HepG2 (cell line): ENCODE results near the gene SMAD6. TPM values are rescaled to one million over a fixed set of nuclear protein-coding genes. Genes with fewer than 3 reads are reported as not detected.

Source experiments
- ATAC-seq: fragments of 200-7000 bp; cut with Tn5 transposase; 3 replicates; pipeline ENCODE4 v1.9.1; 2020; ENCODE audit warnings: mild to moderate bottlenecking, moderate library complexity
- BruUV-seq: library from RNA; stranded (reverse); fragments of 400-500 nt; replicated peaks from 2 replicates; lab custom pipeline; 2021; lab: Mats Ljungman, UMichigan
- CTCF ChIA-PET: fragments of 300-600 bp; formaldehyde crosslinking; extraction: SDS; loops from one replicate; lab custom pipeline; 2021; ENCODE audit warnings: low total read pairs, inconsistent platforms, low intra/inter-chr PET ratio; lab: Yijun Ruan, JAX
- POLR2A ChIA-PET: fragments of 350-600 bp; sonication (Branson Sonifier 250); formaldehyde crosslinking; loops from one replicate; lab custom pipeline; 2020; ENCODE audit warnings: antibody characterized with exemption, inconsistent platforms; lab: Yijun Ruan, JAX
- DNase-seq: peaks from one replicate; pipeline ENCODE4 v3.0.0-alpha.2; 2015; ENCODE audit warnings: low spot score
- FAIRE-seq: peaks from 3 replicates; lab custom pipeline; 2011; peaks lifted over from hg19 to GRCh38; lab: Jason Lieb, UNC
- H2AFZ ChIP-seq: one replicate; pipeline ENCODE4 v1.6.1; 2011; ENCODE audit warnings: low read length, inconsistent platforms
- H3K27ac ChIP-seq: fragments of 300-600 bp; 3 replicates; pipeline ENCODE4 v1.8.0; 2011; ENCODE audit warnings: mixed run types, mild to moderate bottlenecking, mixed read lengths, low read length, inconsistent platforms; ENCODE audit not compliant: insufficient read depth; ENCODE audit errors: extremely low read length
- H3K27me3 ChIP-seq, 2 experiments: fragments of 200-600 bp in 1 of 2; 2 replicates in 1 of 2; 3 replicates in 1 of 2; pipeline versions ENCODE4 v1.6.0 to v1.8.0; 2011; ENCODE audit warnings: low read length in 2 of 2, mild to moderate bottlenecking in 2 of 2, moderate library complexity in 2 of 2, inconsistent platforms in 1 of 2; ENCODE audit not compliant: insufficient read depth in 2 of 2, control insufficient read depth in 1 of 2
- H3K36me3 ChIP-seq, 2 experiments: fragments of 200-600 bp in 1 of 2; replicated peaks in 1 of 2; 2 replicates in 1 of 2; 3 replicates in 1 of 2; pipeline versions ENCODE4 v1.5.1 to v1.8.0; 2011; ENCODE audit warnings: low read length in 2 of 2, inconsistent platforms in 1 of 2; ENCODE audit not compliant: insufficient read depth in 2 of 2, control insufficient read depth in 1 of 2
- H3K4me1 ChIP-seq: 2 replicates; pipeline ENCODE4 v1.5.1; 2012; ENCODE audit warnings: low read length, inconsistent platforms; ENCODE audit not compliant: insufficient read depth
- H3K4me2 ChIP-seq: 2 replicates; pipeline ENCODE4 v1.6.0; 2011; ENCODE audit warnings: low read depth, low read length, inconsistent platforms
- H3K4me3 ChIP-seq, 3 experiments: fragments of 200-600 bp in 1 of 3; sonication (generic), shearing (Covaris generic) in 1 of 3; replicated peaks in 1 of 3; 2 replicates each; pipeline ENCODE4 v1.5.1; 2011 to 2016; ENCODE audit warnings: low read length in 3 of 3, inconsistent platforms in 2 of 3, low read depth in 2 of 3, mild to moderate bottlenecking in 2 of 3, control low read depth in 1 of 3, mixed read lengths in 1 of 3; ENCODE audit not compliant: insufficient read depth in 1 of 3
- H3K79me2 ChIP-seq: one replicate; pipeline ENCODE4 v1.6.1; 2011; ENCODE audit warnings: low read length, inconsistent platforms; ENCODE audit not compliant: insufficient read depth
- H3K9ac ChIP-seq: 2 replicates; pipeline ENCODE4 v1.6.0; 2011; ENCODE audit warnings: mild to moderate bottlenecking, low read depth, low read length, inconsistent platforms; ENCODE audit not compliant: insufficient read depth
- H3K9me3 ChIP-seq: 2 replicates; pipeline ENCODE4 v1.5.1; 2012; ENCODE audit warnings: mild to moderate bottlenecking, low read length
- H4K20me1 ChIP-seq: 2 replicates; pipeline ENCODE4 v1.6.0; 2011; ENCODE audit warnings: inconsistent platforms, mild to moderate bottlenecking, low read length, moderate library complexity; ENCODE audit not compliant: insufficient read depth
- AKAP8 ChIP-seq: sonication (generic); formaldehyde crosslinking; IDR thresholded peaks from 2 replicates; pipeline ENCODE4 v1.5.1; 2020; ENCODE audit warnings: mild to moderate bottlenecking, missing genetic modification reagents
- ELF3 ChIP-seq: IDR thresholded peaks from 2 replicates; pipeline ENCODE4 v1.6.1; 2016; ENCODE audit warnings: missing genetic modification reagents, missing compliant biosample characterization
- HOXA3 ChIP-seq: sonication (generic); formaldehyde crosslinking; IDR thresholded peaks from 2 replicates; pipeline ENCODE4 v1.5.0; 2020; ENCODE audit warnings: missing genetic modification reagents
- KLF12 ChIP-seq: sonication (generic); formaldehyde crosslinking; IDR thresholded peaks from 2 replicates; pipeline ENCODE4 v1.4.0; 2020; ENCODE audit warnings: missing genetic modification reagents, borderline replicate concordance
- MIER3 ChIP-seq: IDR thresholded peaks from 2 replicates; pipeline ENCODE4 v1.6.1; 2016; ENCODE audit warnings: missing compliant biosample characterization, borderline replicate concordance
- PHF5A ChIP-seq: IDR thresholded peaks from one replicate; pipeline ENCODE4 v1.6.1; 2018; ENCODE audit warnings: low read depth, missing genetic modification reagents; ENCODE audit not compliant: unreplicated experiment
- SMC3 ChIP-seq: IDR thresholded peaks from 2 replicates; pipeline ENCODE4 v1.6.1; 2011; ENCODE audit warnings: low read length, improper control_type of control experiment
- TERF1 ChIP-seq: sonication (generic); formaldehyde crosslinking; IDR thresholded peaks from 2 replicates; pipeline ENCODE4 v1.8.0; 2022; ENCODE audit warnings: mild to moderate bottlenecking, missing genetic modification reagents, moderate library complexity
- ZBTB33 ChIP-seq: sonication (generic); formaldehyde crosslinking; IDR thresholded peaks from 2 replicates; pipeline ENCODE4 v1.4.0; 2020; ENCODE audit warnings: missing genetic modification reagents
- ZKSCAN8 ChIP-seq: IDR thresholded peaks from 2 replicates; pipeline ENCODE4 v1.6.1; 2016; ENCODE audit warnings: borderline replicate concordance, missing genetic modification reagents, missing compliant biosample characterization
- ZNF577 ChIP-seq: sonication (generic); formaldehyde crosslinking; IDR thresholded peaks from 2 replicates; pipeline ENCODE4 v1.4.0; 2020; ENCODE audit warnings: mild to moderate bottlenecking, low read depth, missing genetic modification reagents, borderline replicate concordance
- ZNF619 ChIP-seq: sonication (generic); formaldehyde crosslinking; IDR thresholded peaks from 2 replicates; pipeline ENCODE4 v1.4.0; 2020; ENCODE audit warnings: mild to moderate bottlenecking, missing genetic modification reagents
- ZNF644 ChIP-seq: IDR thresholded peaks from 2 replicates; pipeline ENCODE4 v1.6.1; 2016; ENCODE audit warnings: low read depth
- ZNF777 ChIP-seq: sonication (generic); formaldehyde crosslinking; IDR thresholded peaks from 2 replicates; pipeline ENCODE4 v1.4.0; 2020; ENCODE audit warnings: missing genetic modification reagents
- ZNF792 ChIP-seq: IDR thresholded peaks from 2 replicates; pipeline ENCODE4 v1.6.1; 2016
- WGBS: methylation state at CpG from one replicate; pipeline ENCODE4 v1.1.6; 2017; ENCODE audit warnings: low lambda C conversion rate; 5-methylcytosine and 5-hydroxymethylcytosine counted together
- in situ Hi-C: cut with HindIII; loops from 2 replicates; pipeline ENCODE4 v1.10.0; 2017; ENCODE audit warnings: low pct_unique_long_range_greater_than_20kb; ENCODE audit not compliant: extremely low pct_ligation_motif_present
- intact Hi-C: fragments of 100-400 bp; cut with micrococcal nuclease; formaldehyde crosslinking; loops from one replicate; pipeline ENCODE4 v1.10.0; 2022; ENCODE audit not compliant: unreplicated experiment
- polyA plus RNA-seq, 8 experiments: library from polyadenylated mRNA; depleted of rRNA in 3 of 8; stranded (reverse) in 7 of 8; unstranded in 1 of 8; fragments of >200 nt; fragmentation: Illumina TruSeq in 4 of 8; extraction: Trizol in 4 of 8; gene quantifications; 2 replicates each; pipeline versions ENCODE4 v1.2.1 to v1.2.3, GENCODE V29; 2011 to 2016; ENCODE audit warnings: low read depth in 4 of 8, missing spikeins in 1 of 8, mixed read lengths in 1 of 8; ENCODE audit not compliant: insufficient read depth in 1 of 8
- total RNA-seq, 5 experiments: library from RNA; depleted of rRNA; stranded (reverse); fragments of >200 nt; fragmentation: Illumina TruSeq; extraction: Trizol; gene quantifications; 2 replicates each; pipeline ENCODE4 v1.2.3, GENCODE V29; 2016; ENCODE audit warnings: low read depth in 1 of 5
- TF ChIP-seq, protein P1 (sequence below): sonication (generic); formaldehyde crosslinking; IDR thresholded peaks from 2 replicates; pipeline ENCODE4 v1.4.0; 2020; ENCODE audit warnings: missing genetic modification reagents
- TF ChIP-seq, protein P2 (sequence below): IDR thresholded peaks from 2 replicates; pipeline ENCODE4 v1.6.1; 2012; ENCODE audit warnings: inconsistent platforms

The SMAD6 gene
- total and polyA plus RNA-seq, 2 of the 13 experiments (the other 11 are each of a cell fraction or from before 2014, with no cell fraction given), result 3.3 to 4.4 TPM

DNA sequence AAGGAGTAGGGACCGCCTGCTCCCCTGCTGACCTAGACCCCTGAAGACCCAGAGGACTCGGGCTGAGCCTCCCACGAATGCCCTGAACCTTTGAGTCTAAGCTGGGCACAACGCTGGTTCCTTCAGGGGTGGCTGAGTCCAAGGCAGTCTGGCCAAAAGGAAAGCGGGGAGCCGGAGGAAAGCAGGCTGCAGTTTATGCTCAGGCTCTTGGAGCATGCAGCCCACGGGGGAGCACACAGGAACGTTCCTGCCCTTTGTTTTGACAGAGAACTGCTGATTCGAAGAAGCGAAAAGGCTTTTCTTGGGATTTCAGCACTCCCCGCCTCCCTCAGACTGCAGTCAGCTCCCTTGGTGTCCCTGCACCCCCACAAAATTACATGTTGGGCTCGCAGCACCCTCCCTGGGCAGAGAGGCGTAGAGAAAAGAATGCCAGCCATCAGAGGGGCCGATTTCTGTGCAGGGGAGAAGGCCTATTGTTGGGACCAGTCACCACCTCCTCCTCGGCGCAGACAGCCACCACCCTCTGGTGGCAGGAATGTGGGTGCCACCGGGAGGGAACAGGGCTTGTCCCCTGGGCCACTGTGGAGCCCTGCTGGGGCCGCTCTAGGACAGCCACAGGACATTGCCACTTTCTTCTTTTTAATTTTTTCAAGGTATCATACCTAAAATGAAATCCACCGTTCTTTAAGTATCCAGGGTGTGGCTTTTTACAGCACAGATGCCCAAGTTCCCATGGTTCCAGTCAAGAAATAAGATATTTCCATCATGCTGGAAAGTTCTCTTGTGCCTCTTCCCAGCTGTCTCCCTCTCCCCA is 72.2 kb downstream of the SMAD6 start:
- Histone ChIP-seq H3K27ac (peak overlapping the region; percentile 73), H2AFZ (no peak overlapping the region), H3K27me3 (no peaks in the 10 kb centered on the region), H4K20me1 (no peaks in the 10 kb centered on the region), H3K4me1 (peaks cover 66% of the 10 kb centered on the region), H3K79me2 (no peaks in the 10 kb centered on the region), H3K9ac (peak overlapping the region; percentile 45), H3K4me2 (peak overlapping the region; percentile 72), H3K4me3 (peak overlapping the region in 1 of 3 experiments; percentile 29; a peak in 1 of 6 replicates), H3K36me3 (no peaks in the 10 kb centered on the region), H3K9me3 (no peaks in the 10 kb centered on the region)
- BruUV-seq, result no TSS peak
- peak; percentile 78 for DNase-seq
- WGBS, result 37% methylated on average over 6 of the region's 19 CpGs
- FAIRE-seq, result peak; percentile 83
- ChIA-PET CTCF (interaction anchor here (0.8 to 3.1 kb wide), 7 partner anchors 13 to 171 kb away, joined by 3 to 19 read pairs (median 4); no protein-coding TSS in a partner anchor), POLR2A (interaction anchor here (1.3 to 4.6 kb wide), 2 partner anchors 9 to 71 kb away, joined by 3 to 96 read pairs; partner anchors contain the start of gene SMAD6)
- peak; percentile 83 for ATAC-seq
- in situ Hi-C loops, result loop anchor here (5.0 kb wide), 1 partner anchor 72 kb away; the partner anchor contains the start of gene SMAD6
- intact Hi-C loops, result loop anchor here (5.0 kb wide), 3 partner anchors 78 to 172 kb away; no protein-coding TSS in a partner anchor
- TF ChIP-seq KLF12 (0 out of 2 replicates have a peak, but pooled peaks have one; percentile 42), SMC3 (peak; percentile 73), ZNF577 (CRISPR knock-in tag) (no peak), ZNF644 (CRISPR knock-in tag) (0 out of 2 replicates have a peak, but pooled peaks have one; percentile 19), PHF5A (peak; percentile 25), HOXA3 (CRISPR knock-in tag) (peak; percentile 49; the same call in 1 of the 2 replicates), ZNF777 (0 out of 2 replicates have a peak, but pooled peaks have one; percentile 31), AKAP8 (CRISPR knock-in tag) (0 out of 2 replicates have a peak, but pooled peaks have one; percentile 44), ZBTB33 (CRISPR knock-in tag) (peak; percentile 86), TERF1 (no peak), ZNF619 (CRISPR knock-in tag) (0 out of 2 replicates have a peak, but pooled peaks have one; percentile 44), MIER3 (CRISPR knock-in tag) (peak; percentile 27; the same call in 1 of the 2 replicates), ZNF792 (CRISPR knock-in tag) (peak; percentile 60; the same call in 1 of the 2 replicates), ELF3 (peak; percentile 42; the same call in 1 of the 2 replicates), ZKSCAN8 (CRISPR knock-in tag) (peak; percentile 49; the same call in 1 of the 2 replicates)
- TF ChIP-seq, protein P1, sequence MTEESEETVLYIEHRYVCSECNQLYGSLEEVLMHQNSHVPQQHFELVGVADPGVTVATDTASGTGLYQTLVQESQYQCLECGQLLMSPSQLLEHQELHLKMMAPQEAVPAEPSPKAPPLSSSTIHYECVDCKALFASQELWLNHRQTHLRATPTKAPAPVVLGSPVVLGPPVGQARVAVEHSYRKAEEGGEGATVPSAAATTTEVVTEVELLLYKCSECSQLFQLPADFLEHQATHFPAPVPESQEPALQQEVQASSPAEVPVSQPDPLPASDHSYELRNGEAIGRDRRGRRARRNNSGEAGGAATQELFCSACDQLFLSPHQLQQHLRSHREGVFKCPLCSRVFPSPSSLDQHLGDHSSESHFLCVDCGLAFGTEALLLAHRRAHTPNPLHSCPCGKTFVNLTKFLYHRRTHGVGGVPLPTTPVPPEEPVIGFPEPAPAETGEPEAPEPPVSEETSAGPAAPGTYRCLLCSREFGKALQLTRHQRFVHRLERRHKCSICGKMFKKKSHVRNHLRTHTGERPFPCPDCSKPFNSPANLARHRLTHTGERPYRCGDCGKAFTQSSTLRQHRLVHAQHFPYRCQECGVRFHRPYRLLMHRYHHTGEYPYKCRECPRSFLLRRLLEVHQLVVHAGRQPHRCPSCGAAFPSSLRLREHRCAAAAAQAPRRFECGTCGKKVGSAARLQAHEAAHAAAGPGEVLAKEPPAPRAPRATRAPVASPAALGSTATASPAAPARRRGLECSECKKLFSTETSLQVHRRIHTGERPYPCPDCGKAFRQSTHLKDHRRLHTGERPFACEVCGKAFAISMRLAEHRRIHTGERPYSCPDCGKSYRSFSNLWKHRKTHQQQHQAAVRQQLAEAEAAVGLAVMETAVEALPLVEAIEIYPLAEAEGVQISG (CRISPR knock-in tag), result peak; percentile 70
- TF ChIP-seq, protein P2, sequence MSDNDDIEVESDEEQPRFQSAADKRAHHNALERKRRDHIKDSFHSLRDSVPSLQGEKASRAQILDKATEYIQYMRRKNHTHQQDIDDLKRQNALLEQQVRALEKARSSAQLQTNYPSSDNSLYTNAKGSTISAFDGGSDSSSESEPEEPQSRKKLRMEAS, result peak; percentile 29; the same call in 1 of the 2 replicates
